IPS-18c (cell line): ENCODE data around the gene DISC1.

Experiments used
- H3K4me3 ChIP-seq: 2 replicates; pipeline ENCODE4 v1.7.0; 2013; ENCODE audit warnings: low read depth, mild to moderate bottlenecking, low read length, moderate library complexity; ENCODE audit not compliant: insufficient read depth
- H3K9me3 ChIP-seq: one replicate; pipeline ENCODE4 v1.6.1; 2013; ENCODE audit warnings: mild to moderate bottlenecking, low read length, moderate library complexity; ENCODE audit not compliant: control insufficient read depth, insufficient read depth

The DISC1 gene

DNA sequence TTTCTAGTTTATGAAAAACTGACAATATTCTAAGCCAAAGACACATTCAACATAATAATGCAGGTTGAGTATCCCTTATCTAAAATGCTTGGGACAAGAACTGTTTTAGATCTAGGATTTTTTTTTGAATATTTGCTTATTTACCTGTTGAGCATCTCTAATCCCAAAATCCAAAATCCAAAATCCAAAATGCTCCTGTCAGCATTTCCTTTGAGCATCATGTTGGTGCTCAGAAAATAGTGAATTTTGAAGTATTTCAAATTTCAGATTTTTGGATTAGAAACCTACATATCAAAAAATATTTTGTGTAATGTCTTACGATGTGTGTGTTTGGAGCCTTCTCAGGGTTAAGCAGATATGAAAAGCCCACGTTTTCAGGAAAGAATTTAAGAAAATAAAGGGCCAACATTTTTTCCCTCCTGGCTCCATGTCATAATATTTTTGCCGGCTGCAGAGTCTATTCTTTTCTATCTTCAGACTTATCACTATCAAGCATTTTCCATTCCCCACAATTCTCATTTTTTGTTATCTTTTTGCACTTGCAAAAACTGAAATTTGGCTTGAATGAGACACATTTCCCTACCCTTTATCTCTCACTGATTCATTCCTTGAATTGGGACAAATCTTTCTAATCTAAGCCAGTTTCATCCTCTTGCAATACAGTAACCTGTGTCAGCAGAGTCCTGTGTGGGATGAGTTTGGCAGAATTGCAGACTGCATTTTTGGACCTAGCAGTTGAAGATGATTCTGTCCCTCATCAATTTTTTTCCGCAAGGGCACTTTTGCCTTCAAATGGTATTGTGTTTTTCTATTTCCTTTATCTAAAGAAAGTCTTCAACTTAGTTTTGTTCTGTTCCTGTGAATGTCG is 233.9 kb downstream of the DISC1 start:
- Histone ChIP-seq H3K9me3 (no peaks in the 10 kb centered on the region), H3K4me3 (no peak overlapping the region)

- no peak overlapping the region for H3K4me3 ChIP-seq
- H3K9me3 ChIP-seq, result no peaks in the 10 kb centered on the region
Measured at GRCh38 chr1:231861541-231862481, 235.2 kb downstream of the DISC1 start.

DNA sequence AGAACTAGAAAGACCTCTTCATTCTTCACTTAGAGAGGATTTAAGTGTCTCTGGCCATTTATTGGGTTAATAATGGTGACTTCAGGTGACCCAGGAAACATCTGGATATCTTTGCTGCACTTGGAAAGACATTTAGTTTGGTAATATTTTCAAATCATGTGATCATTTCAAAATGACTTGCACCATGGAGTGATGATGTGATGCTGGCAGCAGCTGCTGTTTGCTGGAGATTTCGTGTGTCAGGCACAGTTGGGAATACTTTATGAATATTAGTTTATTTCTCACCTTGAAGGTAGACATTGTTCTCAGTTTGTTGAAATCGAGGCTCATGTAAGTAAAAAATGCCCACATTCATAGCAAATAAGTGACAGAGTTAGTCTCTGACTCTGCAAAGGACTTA is 236.0 kb downstream of the DISC1 start:
- Histone ChIP-seq H3K4me3 (no peak overlapping the region), H3K9me3 (no peaks in the 10 kb centered on the region)

DNA sequence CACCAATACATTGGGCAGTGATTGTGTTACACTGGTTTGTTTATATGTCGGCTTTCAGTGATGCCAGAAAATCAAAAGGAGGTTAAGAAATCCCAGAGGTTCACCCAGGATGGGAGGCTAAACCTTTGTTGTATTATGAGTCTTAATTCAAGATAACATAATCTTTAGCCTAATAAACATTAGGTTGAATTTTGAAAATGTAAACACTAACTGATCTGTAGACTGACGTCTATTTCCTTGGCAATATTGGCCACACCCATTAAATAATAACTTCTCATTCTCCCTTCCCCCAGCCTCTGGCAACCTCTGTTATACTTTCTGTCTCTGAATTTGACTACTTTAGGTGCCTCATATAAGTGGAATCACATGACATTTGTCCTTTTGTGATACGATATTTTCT is 238.7 kb downstream of the DISC1 start:
- Histone ChIP-seq H3K4me3 (no peak overlapping the region), H3K9me3 (no peaks in the 10 kb centered on the region)

DNA sequence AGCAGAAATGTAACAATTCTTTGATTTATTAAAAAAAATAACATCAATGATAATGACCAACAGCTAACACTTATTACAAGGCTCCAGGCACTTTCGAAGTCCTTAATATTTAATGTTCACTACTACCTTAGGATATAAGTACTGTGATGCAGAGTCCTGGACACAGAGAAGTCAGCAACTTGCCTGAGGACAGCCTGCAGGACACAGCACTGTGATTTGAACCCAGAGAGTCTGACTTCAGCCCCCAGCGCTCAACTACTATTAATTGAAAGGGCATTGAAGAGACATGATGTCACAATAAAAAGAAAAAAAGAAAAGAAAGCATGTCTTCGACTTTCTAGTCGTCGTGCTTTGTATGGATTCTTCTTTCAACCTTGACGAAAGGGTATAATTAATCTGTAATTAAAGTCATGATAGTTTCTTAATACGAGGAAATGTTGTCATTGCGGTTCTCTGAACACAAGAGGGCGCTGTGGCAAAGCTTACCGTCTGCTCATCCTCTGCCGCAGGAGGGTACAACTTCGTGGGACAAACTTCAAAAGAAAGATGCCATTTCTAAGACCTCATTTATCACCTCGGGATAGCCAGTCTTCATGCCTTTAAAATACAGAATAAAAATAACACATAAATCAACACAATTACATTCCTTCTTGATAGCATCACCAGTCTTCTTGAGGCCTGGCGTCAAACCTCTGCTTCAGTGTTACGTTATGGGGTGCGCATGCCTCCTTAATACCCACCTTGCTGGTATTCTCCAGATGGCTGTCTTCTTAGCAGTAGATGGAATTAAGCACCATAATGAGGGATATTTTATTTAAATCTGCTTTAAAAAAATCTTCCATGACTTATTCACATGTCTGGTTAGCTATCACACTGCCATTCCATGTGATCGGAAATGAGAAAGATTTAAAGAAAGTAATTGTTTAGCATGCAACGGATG is 240.1 kb downstream of the DISC1 start:
- H3K9me3 ChIP-seq, result no peaks in the 10 kb centered on the region
- H3K4me3 ChIP-seq, result no peak overlapping the region

GRCh38 chr1:231867607-231868006 is 241.0 kb downstream of the DISC1 start:
- Histone ChIP-seq H3K4me3 (no peak overlapping the region), H3K9me3 (no peaks in the 10 kb centered on the region)

GRCh38 chr1:231869364-231869763 is 242.8 kb downstream of the DISC1 start:
- no peak overlapping the region for H3K4me3 ChIP-seq
- no peaks in the 10 kb centered on the region for H3K9me3 ChIP-seq

- H3K4me3 ChIP-seq, result no peak overlapping the region
- H3K9me3 ChIP-seq, result no peaks in the 10 kb centered on the region
Measured at GRCh38 chr1:231871471-231871870, 244.9 kb downstream of the DISC1 start.

GRCh38 chr1:231871878-231872277 is 245.3 kb downstream of the DISC1 start:
- no peaks in the 10 kb centered on the region for H3K9me3 ChIP-seq
- no peak overlapping the region for H3K4me3 ChIP-seq

DNA sequence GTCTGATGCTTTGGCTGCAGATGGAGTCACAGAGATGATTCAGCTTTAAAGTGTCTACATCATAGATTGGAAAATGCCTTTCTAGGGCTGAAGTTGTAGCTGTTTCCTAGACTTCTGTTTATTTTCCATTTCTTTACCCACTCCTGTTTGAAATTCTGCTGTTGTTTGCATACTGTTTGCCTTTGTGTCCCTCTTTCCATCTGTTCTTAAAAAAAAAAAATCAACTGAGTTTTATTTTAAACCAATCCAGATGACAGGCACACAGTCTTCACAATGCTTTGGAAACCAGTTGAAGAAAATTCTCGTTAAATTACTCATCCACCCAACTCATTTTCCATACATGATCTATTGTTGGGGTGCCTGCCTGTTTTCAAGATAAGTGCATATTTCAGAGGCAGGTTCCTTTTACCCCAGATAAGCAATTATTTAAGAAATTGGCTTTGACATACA is 245.9 kb downstream of the DISC1 start:
- Histone ChIP-seq H3K9me3 (no peaks in the 10 kb centered on the region), H3K4me3 (no peak overlapping the region)

DNA sequence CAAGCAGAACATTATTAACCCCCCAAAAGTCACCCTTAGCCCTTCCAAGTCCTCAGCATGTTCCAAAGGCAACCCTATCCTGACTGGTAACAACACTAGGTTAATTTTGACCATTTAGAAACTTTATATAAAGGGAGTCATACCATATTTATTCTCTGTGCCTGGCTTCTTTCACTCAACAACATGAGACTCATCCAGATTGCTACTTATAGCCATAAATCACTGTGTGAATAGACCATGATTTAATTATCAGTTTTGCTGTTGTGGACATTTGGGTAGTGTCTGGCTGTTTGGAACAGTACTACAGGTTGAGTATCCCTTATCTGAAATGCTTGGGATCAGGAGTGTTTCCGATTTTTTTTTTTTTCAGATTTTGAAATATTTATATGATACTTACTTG is 252.1 kb downstream of the DISC1 start:
- H3K9me3 ChIP-seq, result no peaks in the 10 kb centered on the region
- H3K4me3 ChIP-seq, result no peak overlapping the region

DNA sequence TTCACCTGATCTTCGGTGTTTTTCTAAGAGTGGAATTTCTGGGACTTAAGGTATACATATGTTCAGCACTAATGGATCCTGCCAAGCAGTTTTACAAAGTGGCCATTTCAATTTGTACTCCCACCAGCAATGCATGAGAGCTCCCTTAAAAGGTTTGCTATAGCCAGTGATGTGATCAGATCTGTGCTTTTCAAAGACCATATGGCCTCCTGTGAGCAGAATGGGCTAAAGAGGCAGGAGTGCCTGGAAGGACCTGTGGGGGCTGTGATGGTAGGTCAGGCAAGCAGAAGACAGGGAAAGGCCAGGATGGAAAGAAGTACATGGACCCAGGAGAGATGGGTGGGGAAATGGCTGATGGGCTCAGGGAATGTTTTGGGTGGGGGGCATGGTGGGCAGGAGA is 252.7 kb downstream of the DISC1 start:
- H3K9me3 ChIP-seq, result no peaks in the 10 kb centered on the region

GRCh38 chr1:231882333-231882732 is 255.7 kb downstream of the DISC1 start:
- Histone ChIP-seq H3K9me3 (no peaks in the 10 kb centered on the region), H3K4me3 (no peak overlapping the region)

More for the DNA sequence above, 252.7 kb downstream of the DISC1 start:
- H3K4me3 ChIP-seq, result no peak overlapping the region

GRCh38 chr1:231882790-231883189 is 256.2 kb downstream of the DISC1 start:
- Histone ChIP-seq H3K9me3 (no peaks in the 10 kb centered on the region), H3K4me3 (no peak overlapping the region)

DNA sequence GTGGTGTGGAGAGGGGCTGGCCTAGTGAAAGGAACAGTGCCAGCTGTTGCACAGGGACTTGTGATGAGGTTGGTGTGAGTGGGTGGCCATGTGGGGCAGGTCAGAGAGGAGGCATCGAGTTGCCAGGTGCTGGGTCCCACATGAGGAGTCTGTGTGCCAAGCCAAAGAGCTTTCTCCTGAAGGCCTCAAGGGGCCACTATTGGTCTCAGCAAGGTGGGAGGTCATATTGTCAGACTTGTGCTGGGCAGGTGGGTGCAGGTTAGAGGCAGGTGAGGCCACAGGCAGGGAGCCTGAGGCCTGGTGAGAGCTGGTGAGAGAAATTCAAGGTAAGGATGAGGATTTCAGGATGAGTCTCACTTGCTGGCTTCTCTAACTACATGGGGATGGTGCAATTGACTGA is 256.8 kb downstream of the DISC1 start:
- H3K9me3 ChIP-seq, result no peaks in the 10 kb centered on the region
- no peak overlapping the region for H3K4me3 ChIP-seq

- no peak overlapping the region for H3K4me3 ChIP-seq
- H3K9me3 ChIP-seq, result no peaks in the 10 kb centered on the region
Measured at GRCh38 chr1:231885209-231885854, 258.7 kb downstream of the DISC1 start.
